ENCODE data around the gene USP49.
"Not testable (repeated sequence)": the region's sequence is repeated elsewhere in the genome, so short reads cannot be mapped to it uniquely, and the experiment has no call there.

Gene USP49
- 2.3 to 3.7 (median 3.3) reads per million in 4 experiments for total RNA-seq

DNA sequence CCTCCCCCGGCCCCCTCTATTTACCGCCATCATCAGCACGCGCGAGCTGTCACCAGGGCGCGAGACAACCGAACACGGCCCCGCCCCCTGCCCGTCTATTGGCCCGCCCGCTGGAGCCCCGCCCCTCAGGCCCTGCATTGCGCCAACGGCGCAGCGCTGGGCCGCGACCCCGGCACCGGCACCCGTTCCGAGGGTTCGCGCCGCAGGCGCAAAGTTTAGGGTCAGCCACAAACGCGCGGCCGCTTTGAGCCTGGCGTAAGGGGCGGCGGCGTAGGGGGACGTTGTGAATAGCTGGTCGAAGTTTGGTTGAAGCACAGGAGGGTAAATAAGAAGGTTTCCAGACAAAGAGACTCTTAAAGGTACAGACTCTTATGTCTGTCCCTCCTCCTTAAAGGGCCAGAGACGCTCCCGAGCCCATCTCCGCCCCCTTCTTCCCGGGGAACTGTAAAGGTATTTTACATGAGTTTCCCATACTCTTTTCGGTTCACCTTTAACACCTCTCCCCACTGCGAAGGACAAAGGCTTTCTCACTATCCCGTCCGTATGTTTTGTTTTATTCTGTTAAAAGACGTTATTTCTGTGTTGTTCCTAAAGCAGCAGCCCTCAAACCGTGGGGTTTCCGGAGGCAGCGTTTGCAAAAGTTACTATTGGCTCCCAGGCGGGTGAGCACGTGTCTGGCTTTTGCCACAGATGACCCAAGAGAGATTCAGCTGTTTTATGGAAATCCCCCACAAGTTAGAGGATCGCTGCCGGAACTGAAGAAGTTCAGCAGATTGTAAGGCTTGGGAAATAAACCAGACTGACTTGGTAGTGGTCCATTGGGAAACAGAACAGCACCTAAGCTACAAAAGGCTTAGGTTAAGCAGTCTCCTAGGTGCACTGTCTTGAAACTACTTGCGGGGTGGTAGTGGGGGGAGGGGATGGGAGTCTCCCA lies at the start of gene USP49:
USP49 (minus strand) TSS at position 76 of the 934 bp plus-strand sequence. CDS start 88,392 bp downstream, outside the sequence.
- DNase-seq, result peak; percentile 87

DNA sequence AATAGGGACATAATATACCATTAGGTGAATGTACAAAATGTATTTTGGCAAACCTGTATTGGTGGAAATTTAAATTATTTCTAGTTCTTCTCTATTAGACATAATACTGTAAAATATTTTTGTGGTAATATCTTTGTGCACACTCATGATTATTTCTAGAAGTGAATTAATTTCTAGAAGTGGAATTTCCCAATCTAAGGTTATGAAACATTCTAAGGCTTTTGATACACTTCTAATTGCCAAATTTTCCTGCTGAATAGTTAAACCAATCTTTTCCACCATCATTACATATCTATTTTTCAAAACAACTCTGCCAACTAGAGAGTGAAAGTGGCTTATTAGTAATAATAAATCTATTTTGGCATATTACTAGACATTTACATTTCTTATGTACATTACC lies 48.3 kb upstream of the USP49 start:
- no peak for DNase-seq

DNA sequence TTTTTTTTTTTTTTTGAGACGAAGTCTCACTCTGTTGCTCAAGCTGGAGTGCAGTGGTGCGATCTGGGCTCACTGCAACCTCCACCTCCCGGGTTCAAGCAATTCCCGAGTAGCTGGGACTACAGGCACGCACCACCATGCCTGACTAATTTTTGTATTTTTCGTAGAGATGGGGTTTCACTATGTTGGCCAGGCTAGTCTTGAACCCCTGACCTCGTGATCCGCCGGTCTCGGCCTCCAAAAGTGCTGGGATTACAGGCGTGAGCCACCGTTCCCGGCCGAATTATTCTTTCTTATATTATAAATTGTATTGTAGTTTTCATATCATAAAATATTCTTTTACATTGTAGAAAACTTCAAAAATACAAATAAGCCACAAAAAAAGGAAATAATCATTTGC lies 47.7 kb upstream of the USP49 start:
- not testable (repeated sequence) for DNase-seq

DNA sequence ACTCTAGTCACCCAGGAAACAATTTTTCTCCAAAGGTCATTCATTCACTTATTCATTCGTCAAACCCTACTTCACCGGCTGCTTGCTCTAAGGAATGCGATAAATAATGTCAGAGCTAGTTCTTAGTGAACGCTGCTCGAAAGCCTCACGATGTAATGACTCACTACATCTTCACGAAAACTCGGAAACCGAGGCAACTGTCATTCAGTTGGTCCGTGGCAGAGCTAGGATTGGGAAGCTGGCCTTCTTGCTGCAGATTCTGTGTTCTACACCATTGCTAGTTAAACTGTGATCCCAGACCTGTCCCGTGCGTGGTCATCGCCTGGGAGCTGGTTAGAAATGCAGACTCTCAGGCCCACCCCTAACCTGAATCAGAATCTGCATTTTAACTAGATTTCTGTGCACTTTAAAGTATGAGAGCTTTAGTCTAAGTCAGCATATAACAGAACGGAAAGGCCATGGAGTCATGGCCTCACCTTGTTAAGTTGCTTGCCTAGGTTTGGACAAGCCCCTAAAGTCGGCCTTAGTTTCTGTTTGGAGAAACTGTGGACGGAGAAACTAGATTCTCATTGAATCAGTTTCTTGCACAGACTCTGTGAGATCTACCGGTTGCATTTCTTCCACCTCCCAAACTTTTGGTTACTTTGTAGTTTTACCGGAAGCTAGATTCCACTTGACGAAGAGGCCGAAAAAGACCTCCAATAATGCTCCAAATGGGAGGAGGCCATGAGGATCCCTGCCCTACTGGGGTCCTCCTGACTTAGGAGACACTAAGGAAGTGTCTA lies 47.1 kb upstream of the USP49 start:
- no peak for DNase-seq

DNA sequence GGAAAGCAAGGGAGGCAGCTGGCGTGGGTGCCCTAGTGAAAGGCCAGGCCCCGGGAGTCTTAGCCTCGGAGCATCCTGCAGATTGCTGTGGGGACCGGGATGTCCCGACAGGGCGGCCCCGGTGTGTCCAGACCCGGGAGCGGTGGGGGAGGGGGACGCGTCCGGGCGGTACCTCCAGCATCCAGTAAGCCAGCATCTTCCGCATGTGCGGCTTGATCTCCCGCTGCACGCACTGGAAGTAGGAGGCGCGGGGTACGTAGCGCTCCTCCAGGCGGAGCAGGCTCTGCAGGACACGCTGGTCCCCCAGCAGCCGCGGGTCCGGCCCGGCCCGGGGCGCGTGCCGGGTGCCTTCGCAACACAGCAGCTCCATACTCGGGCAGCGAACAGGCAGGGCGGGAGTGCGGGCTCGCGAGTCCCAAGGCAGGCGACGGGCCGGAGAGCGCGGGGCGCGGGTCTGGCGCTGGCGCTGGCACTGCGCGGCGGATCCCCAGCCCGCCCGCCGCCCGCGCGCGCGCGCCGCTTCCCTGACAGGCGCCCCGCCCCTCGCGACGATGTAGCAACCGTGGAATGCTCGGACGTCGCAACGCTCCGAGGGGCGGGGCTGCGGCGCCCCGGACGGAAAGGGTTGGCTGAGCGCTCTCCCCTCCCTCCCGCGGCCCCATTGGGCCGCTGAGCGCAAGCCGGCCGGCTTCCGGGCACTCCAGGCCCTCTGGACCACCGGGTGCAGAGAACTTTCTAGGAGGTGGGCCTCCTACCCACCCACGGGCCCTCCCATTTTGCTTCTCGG lies 46.3 kb upstream of the USP49 start, which contains the start of gene CCND3:
CCND3 (minus strand) TSS at position 529 of the 787 bp plus-strand sequence; CDS start at position 370, 159 bp downstream.
- DNase-seq, result peak; percentile 68

DNA sequence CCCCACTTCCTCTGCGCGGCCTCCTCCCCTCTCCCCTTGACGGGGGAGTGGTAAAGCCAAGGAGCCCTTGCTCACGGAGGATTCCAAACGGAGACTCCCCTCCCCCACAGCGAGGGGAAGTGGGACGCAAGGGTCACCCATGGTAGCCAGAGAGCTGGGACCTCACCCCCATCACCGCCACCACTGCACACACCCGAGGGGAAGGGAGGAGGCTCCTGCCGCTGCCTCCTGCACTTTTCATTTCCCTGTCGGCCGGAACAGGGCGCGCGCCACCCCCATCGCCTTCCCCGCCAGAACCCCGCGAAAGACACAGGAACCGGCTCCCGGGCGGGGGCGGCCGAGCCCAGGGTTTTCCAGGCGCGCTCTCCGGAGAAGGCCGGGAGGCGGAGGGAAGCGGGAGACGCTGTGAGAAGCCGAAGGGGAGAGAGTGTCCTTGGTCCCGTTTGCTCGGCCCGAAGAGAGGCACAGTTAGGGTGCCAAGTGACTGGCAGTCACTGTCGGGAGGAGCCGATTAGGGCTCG lies 45.6 kb upstream of the USP49 start:
- DNase-seq, result peak; percentile 40

DNA sequence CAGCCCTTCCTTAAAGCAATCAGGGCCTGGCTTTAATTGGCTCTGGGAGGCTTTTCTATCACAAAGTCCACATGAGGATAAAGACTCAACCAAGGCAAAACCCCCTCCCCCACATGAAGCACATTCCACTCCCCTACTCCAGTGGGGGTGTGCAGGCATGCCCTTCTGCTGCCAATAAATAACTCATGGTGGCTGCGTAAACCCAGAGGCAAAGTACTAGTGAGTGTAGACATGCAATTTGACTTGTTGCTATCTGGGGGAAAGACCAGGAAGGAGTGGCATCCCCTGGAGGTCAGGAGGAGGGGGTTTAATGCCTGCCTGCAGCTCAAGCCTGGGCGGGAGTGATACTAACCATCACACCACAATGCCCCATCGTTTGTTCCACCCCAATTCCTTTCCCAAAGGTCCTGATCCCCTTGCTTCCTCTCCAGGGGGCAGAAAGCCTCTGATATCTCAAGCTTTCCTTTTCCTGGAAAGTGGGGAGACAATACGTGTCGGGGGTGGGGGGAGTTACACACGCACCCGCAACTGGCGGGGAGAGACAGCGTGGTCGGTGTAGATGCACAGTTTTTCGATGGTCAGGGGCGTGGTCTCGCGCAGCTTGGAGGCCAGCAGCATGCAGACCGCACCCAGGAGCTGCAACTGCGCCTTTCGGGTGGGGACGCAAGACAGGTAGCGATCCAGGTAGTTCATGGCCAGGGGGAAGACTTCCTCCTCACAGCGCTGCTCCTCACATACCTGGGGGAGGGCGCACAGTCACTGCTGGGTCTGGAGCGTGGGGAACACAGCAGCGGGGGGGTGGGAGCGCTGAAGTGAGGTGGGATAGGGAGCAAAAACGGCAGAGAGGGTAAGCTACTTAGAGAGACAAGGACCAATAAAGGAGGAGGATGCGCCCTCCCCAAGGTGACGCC lies 44.9 kb upstream of the USP49 start:
- DNase-seq, result no peak

DNA sequence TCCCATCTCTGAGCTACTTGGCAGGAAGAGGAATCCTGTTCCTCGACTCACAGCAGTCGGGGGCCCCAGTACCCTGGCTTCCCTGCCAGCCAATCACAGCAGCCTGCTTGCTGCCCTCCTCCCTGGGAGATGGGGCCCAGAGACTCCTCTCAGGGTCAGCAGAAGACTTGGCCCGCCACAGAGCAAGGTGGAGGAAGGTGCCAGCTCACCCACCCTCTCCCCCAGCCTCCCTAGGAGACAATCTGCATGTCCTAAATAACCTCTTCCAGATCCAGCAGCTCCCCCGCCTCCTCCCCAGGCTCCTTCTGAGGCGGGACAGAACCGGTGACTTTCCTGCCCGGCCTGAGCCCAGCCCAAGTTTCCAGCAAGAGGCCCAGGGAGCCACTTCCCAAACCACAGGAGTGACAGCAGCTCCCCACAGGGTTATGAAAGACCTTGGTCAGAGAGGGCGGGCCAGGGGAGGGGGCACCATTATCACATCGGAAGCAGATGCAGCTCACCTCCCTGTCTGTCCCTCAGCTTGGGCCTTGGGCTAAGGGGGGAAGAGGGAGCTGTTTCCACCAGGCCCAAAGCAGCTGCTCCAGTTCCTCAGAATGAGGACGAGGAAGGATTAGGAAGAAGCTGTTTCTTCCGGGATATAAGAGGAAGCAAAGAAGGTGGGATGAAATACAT lies 44.1 kb upstream of the USP49 start:
- no peak for DNase-seq

DNA sequence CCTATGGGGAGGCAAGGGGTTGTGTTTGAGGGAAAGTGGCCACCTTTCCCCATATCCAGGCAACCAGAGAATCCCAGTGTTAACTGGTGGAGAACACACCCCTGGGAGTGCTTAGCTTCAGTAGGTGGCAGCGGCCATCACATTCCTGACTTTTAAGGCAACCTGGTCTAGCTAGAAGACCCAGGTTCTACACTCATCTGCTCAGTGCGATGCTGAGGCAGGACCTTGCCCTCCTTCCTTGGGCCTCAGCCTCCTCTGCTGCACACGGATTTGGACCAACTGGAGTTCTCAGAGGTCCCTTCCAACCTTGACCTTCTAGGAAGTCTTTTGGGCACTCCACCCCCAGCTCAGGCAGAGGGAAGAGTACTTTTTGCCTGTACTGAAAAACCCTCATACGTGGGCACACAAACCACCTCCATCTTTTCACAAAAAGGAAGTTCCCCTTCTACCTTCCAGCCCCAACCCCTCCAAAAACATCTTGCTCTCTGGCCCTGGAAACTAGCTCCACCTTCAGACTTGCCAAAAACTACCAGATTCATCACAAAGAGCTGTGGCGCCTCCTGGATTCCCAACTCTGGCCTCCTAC lies 43.5 kb upstream of the USP49 start:
- DNase-seq, result no peak

DNA sequence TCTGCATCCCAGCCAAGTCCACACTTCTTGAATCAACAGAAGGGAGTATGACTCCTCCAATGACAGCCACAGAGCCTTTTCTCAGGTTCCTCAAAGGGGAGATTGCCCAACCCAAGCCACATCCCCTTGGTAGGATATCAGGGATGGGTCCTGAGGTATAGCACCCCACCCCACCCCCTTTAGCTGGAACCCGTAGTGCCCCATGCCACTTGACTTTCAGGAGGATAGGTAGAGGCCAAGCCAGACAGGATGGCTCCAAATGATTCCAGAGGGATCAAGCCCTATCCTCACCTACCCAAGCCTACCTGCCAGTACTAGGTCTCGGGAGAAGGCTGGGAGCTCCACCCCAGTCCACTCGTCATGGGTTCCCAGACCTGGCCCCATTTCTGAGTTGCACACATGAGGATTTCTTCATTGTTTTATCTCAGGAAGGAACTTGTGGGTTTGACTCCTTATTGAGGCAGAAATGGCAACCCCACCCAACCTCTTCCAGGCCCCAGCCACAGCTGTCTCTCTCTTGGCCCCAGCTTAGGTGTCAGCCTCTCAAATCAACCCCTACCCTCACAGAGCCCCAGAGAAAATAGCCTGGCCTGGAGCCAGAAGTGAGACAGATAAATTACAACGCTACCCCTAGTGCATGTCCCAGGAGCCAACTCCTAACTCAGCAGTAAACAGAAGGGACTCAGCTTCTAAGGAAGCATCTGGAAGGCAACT lies 42.8 kb upstream of the USP49 start:
- DNase-seq, result peak; percentile 10

DNA sequence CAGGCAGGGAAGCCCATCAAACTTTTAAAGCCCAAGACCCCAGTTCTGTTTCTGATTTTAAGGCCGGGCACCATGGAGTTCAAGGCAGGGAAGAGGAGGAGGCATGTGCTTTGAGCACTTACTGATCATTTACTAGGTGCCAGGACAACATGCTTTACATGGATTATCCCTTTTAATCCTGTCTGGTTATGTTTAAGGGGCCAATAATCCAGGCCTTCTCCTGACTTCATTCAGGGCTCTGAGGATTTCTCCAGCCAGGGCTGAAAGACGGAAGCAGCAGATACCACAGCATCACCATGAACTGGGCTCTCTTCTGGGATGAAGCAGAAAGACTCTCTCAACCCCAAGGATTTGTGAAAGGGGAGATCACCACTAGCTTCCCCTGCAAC lies 42.3 kb upstream of the USP49 start:
- no peak for DNase-seq

DNA sequence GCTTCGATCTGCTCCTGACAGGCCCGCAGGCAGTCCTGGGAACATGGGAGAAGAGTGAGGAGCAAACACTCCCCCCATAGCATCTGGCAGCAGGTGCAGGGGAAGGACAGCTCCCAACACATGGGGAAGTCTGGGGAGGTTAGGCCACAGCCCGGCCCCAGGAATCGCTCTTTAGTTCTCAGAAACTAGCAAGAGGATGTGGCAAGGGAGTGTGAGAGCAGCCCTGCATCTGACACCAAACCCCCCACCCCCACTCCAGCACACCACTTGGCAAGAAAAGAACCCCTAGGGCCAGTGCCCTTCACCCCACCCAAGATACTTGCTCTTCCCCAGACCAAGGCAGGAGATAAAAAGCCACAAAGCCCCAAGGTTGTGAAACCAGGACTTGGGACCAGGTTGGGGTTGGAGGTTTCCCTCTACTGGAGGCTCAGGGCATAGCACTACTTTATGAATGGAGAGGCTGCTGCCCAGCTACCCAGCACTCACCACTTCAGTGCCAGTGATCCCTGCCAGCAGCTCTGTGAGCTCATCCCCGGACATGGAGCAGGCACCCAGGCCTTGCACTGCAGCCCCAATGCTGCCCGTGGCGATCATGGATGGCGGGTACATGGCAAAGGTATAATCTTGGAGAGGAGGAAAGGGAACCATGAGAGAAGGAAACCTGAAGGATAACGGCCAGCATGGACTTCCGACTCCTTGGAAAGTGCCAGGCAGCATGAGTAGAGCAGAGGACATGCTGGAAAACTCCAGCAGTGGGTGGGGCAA lies 41.1 kb upstream of the USP49 start:
- peak; percentile 36 for DNase-seq

DNA sequence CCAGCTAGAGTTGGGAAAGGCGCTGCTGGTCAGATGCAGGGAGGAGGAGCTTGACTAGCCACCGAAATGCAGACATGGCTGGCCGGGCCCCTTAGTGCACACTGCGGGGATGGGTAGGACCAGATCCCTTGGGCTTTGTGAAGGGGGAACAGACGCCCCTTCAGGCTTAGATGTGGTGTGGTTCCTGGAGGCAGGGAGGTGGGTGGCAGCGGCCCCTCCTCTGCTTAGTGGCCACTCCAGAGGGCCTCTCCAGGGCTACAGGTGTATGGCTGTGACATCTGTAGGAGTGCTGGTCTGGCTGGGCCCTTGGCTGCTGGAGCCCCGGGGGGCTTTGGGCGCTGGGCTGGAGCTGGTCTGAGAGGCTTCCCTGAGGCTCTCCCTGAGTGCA lies 40.5 kb upstream of the USP49 start:
- DNase-seq, result no peak

DNA sequence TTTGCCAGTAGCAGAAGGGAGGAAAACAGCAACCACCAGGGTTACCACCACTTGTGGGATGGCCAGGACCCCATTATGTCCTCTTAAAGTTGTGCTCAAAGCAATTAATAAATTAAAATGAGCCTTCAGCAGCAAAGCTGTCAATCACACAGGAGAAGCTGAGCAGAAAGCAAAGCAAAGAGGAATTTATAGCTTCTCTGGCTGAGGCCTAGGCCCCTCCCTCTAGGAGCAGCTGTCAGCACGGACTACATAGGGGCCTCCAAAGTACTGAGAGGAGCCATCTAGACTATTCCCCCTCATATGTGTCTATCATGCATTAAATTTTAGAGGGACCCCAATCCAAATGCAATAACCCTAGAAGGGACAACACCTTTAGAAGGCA lies 40.0 kb upstream of the USP49 start:
- no peak for DNase-seq

DNA sequence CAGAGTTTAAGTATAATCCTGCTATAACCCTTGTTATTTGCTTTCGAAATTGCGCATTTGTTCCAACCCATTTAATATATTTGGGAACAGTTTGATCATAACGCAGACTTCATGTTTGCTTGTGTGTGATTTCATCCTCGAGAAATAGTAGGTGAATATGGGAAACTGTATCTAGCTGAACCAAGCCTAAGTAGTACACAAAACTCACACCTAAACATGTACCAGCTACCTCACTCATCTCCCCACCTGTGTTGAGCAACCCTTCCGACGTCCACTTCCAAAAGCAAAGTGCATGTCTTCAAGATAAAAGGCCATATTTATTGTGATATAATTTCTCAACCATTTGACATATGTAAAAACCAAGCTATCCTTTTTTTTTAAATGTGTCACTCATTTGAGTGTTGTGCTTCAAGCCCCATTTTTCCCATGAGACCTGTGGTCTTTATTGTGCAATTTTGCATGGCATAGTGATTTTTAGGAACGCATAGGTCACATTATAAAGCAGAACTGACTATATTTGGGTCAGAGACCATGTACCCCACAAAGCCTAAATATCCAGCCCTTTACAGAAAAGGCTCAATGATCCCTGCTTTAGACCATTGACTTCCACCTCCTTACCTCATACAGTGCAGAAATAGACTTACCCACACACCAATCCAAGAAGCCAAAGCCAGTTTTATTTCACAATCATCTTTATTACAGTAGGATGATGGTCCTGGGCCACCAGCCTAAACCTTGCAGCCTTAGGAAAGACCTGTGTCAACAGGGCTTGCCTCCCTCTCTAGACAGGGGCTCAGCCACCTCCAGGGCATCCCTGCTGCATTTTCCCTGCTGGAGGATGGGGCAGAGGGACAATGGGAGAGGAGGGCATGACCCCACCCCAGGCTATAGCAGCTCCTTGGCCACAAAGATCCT lies 39.4 kb upstream of the USP49 start:
- no peak for DNase-seq

DNA sequence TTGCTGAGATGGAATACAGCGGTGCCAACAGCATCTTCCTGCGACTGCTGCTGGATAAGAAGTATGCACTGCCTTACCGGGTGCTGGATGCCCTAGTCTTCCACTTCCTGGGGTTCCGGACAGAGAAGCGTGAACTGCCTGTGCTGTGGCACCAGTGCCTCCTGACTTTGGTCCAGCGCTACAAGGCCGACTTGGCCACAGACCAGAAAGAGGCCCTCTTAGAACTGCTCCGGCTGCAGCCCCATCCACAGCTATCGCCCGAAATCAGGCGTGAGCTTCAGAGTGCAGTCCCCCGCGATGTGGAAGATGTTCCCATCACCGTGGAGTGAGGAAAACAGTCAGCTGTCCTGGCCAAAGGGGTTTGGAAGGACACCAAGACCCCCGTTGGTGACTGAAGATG lies 37.2 kb upstream of the USP49 start:
- no peak for DNase-seq

DNA sequence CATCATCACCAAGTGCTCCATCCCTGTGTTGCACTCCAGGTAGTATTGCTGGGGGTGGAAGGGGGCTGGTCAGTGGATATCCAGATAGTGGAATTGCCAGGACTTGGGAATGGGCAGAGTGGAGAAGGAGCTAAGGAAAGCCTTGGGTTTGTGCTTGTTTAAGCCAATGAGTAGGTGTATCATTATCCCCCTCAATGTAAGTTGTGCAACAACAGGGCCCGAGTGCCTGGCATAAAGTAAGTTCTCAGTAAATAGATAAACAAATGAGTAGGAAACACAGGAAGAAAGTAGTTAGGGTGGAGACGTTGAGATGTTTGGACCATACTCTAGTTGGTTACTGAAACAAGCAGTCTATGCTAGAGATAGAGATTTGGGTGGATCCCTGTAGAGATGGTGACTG lies 36.6 kb upstream of the USP49 start:
- DNase-seq, result no peak

DNA sequence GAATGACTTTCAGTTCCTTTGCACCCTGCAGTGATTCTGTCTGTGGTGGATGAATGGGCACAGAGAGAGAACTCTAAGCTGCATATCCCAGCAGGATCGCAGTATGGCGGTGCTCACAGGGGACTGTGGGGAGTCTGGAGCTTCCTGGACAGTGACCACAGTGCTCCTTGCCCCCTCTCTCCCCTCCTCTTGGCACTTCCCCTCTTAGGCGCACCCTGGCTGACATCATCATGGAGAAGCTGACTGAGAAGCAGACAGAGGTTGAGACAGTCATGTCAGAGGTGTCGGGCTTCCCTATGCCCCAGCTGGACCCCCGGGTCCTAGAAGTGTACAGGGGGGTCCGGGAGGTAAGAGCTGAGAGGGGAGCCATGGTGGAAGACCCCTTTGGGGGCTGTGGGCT lies 34.7 kb upstream of the USP49 start:
- no peak for DNase-seq

Measured in effector CD8-positive, alpha-beta T cell (primary cell).